ENCODE measurements around the gene KIF23. TPM values are rescaled to one million over a fixed set of nuclear protein-coding genes. Genes with fewer than 3 reads are reported as not detected.
A peak's percentile ranks its signal among the peaks of the same experiment; 100 is the strongest.

KIF23 gene
- total RNA-seq, 4 donors from 2014 or later: 2.7 to 8.5 (median 6.9) TPM

DNA sequence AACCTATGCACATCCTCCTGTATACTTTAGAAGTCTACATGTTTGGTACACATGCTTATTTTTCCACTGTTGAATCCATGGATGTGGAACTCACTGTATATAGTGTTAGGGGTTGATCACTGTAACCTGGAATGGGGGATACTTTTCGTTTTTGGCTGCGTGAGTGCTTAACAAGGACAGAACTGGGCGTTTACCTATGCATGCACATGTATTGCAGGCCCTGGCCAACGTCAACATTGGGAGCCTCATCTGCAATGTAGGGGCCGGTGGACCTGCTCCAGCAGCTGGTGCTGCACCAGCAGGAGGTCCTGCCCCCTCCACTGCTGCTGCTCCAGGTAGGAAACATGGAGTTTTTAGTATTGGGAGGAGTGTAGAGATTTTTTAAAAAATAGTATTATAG, 40.8 kb downstream of the KIF23 start:
- Histone ChIP-seq H3K4me3 (peak overlapping the region; percentile 89), H3K27ac (no peak overlapping the region), H3K9me3 (no peaks in the 10 kb centered on the region), H3K4me1 (peaks cover 31% of the 10 kb centered on the region), H3K36me3 (peaks cover 29% of the 10 kb centered on the region), H3K27me3 (no peaks in the 10 kb centered on the region)
- TF ChIP-seq POLR2AphosphoS5 (IDR thresholded peaks at IDR 0.05) (no peak), POLR2A (IDR thresholded peaks at IDR 0.05) (no peak), EP300 (IDR thresholded peaks at IDR 0.05) (no peak)
- TF ChIP-seq, protein P1, sequence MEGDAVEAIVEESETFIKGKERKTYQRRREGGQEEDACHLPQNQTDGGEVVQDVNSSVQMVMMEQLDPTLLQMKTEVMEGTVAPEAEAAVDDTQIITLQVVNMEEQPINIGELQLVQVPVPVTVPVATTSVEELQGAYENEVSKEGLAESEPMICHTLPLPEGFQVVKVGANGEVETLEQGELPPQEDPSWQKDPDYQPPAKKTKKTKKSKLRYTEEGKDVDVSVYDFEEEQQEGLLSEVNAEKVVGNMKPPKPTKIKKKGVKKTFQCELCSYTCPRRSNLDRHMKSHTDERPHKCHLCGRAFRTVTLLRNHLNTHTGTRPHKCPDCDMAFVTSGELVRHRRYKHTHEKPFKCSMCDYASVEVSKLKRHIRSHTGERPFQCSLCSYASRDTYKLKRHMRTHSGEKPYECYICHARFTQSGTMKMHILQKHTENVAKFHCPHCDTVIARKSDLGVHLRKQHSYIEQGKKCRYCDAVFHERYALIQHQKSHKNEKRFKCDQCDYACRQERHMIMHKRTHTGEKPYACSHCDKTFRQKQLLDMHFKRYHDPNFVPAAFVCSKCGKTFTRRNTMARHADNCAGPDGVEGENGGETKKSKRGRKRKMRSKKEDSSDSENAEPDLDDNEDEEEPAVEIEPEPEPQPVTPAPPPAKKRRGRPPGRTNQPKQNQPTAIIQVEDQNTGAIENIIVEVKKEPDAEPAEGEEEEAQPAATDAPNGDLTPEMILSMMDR (IDR thresholded peaks at IDR 0.05): no peak
- no peak for DNase-seq (ENCODE audit: low spot score in 2 of 2)
- 35% methylated on average over 5 of the region's 5 CpGs for WGBS

DNA sequence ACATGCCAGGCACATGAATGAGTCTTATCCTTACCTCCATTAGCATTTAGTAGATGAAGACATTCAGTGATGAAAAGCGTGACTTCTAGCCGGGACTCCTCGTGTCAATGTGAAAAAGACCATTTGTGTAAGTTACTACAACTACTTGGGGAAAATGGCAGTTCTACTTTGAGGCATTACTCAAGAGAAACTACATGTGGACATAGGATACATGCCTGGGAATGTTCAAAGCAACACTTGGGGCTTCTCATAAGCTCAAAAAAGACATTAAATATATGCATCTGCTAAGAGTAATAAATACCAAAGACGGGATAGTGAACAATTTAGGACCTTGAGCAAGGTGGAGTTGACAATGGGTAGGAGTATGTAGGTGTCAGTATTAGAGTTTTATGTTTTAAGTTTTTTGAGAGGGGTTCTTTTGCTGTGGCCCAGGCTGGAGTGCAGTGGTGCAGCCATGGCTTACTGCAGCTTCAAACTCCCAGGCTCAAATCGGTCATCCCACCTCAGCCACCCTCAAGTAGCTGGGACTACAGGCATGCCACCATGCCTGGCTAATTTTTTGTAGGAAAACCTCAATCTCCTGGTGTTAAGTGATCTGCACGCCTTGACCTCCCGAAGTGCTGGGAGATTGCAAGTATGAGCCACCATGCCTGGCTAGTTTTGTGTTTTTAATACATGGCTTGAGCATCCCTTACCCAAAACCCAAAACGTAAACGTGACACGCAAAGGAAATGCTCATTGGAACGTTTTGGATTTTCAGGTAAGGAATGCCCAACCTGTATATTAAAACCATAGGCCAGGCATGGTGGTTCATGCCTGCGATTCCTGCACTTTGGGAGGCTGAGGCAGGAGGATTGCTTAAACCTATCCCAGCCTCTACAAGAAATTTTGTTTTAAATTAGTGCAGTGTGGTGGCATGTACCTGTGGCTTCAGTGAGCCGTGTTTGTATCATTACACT, 42.3 kb downstream of the KIF23 start:
- TF ChIP-seq EP300 (IDR thresholded peaks at IDR 0.05) (no peak), POLR2AphosphoS5 (IDR thresholded peaks at IDR 0.05) (no peak), POLR2A (IDR thresholded peaks at IDR 0.05) (no peak)
- TF ChIP-seq, protein P1 (IDR thresholded peaks at IDR 0.05): no peak
- Histone ChIP-seq H3K36me3 (peaks cover 29% of the 10 kb centered on the region), H3K27me3 (no peaks in the 10 kb centered on the region), H3K4me3 (no peak overlapping the region), H3K9me3 (no peaks in the 10 kb centered on the region), H3K27ac (no peak overlapping the region), H3K4me1 (peaks cover 35% of the 10 kb centered on the region)
- peak in 1 of 2 donors; percentile 36 for DNase-seq (ENCODE audit: low spot score in 2 of 2)
- WGBS: 86% methylated on average over 13 of the region's 13 CpGs

DNA sequence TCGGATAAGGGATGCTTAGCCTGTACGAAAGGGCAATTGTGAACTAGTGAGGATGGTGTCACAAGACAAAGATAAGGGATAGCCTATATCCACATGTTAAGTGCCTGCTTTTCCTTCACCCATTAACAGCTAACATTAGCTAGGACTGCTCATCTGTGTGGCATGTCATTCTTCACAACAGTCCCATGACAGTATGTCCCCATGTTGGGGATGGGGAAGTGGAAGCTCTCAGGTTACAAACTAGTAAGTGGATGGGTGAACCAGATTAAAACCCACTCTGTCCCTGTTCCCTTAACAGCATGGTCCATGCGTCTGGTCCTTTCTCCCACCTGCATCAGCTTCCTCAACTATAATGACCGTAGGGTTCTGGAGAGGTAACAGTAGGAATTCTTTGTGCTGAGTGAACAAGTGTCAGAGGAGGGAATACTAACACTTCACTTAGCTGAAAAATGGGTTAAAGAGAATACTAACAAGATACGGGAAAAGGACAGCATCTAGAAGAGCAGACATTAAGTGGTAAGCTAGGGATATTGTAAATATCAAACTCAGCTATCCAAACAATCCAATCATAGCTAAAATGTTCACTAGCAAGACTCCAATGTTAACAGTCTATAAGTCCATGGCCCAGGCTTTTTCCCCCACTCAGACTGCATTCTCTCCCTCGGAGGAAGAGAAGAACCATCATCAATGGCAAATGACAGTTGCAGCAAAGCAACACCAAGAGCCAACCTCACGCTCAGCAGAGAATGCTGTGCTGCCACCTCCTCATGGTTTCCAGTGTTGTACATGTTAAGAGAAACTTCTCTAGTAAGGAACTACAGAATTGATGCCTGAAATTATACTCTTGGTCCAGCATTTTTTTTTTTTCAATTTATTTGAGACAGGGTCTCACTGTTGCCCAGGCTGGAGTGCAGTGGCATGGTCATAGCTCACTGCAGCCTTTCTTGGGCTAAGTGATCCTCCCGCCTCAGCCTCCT, 43.4 kb downstream of the KIF23 start:
- TF ChIP-seq, protein P1 (IDR thresholded peaks at IDR 0.05): no peak
- TF ChIP-seq POLR2AphosphoS5 (IDR thresholded peaks at IDR 0.05): no peak
- no peak for TF ChIP-seq POLR2A (IDR thresholded peaks at IDR 0.05)
- TF ChIP-seq EP300 (IDR thresholded peaks at IDR 0.05): no peak
- H3K4me3 ChIP-seq: no peak overlapping the region
- 80% methylated on average over 8 of the region's 8 CpGs for WGBS
- peaks cover 29% of the 10 kb centered on the region for H3K36me3 ChIP-seq
- no peak overlapping the region for H3K27ac ChIP-seq
- H3K4me1 ChIP-seq: peaks cover 38% of the 10 kb centered on the region
- no peaks in the 10 kb centered on the region for H3K27me3 ChIP-seq
- no peaks in the 10 kb centered on the region for H3K9me3 ChIP-seq
- no peak for DNase-seq (ENCODE audit: low spot score in 2 of 2)

DNA sequence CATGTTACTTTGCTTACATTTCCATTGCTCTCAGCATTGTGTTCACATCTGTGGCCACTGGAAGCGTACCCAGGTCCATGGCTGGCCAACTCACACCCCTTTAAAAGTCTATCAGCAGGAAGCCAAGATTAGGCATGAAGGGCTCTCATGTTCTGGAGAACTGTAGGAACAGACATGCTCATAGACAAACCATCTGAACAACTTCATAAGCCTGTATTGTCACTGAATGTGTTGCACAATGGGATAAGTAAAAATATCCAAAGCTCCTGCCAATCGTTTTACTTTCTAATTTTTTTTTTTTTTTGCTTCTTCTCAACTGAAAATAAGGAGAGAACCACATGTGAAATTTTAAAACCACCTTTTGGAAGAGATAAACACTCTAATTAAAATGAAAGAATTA, 44.9 kb downstream of the KIF23 start:
- WGBS: 55% methylated on average over 2 of the region's 2 CpGs
- no peaks in the 10 kb centered on the region for H3K9me3 ChIP-seq
- peaks cover 29% of the 10 kb centered on the region for H3K36me3 ChIP-seq
- H3K4me3 ChIP-seq: no peak overlapping the region
- TF ChIP-seq POLR2AphosphoS5 (IDR thresholded peaks at IDR 0.05) (no peak), EP300 (IDR thresholded peaks at IDR 0.05) (no peak), POLR2A (IDR thresholded peaks at IDR 0.05) (no peak)
- TF ChIP-seq, protein P1 (IDR thresholded peaks at IDR 0.05): no peak
- H3K27me3 ChIP-seq: no peaks in the 10 kb centered on the region
- no peak for DNase-seq (ENCODE audit: low spot score in 2 of 2)
- H3K27ac ChIP-seq: no peak overlapping the region
- H3K4me1 ChIP-seq: peaks cover 38% of the 10 kb centered on the region
